Stimulated activated CD8-positive, alpha-beta memory T cell treated with anti-CD3 and anti-CD28 coated beads, Interleukin-7, amount 100 ng/mL, for 4 hours (primary cell): ENCODE data around the gene RHCG.
A peak's percentile ranks its signal among the peaks of the same experiment; 100 is the strongest.

ENCODE experiments used
- DNase-seq, 2 donors: peaks; one replicate each; pipeline ENCODE4 v3.0.0-alpha.2; 2020; ENCODE audit warnings: low read depth in 2 of 2

The RHCG gene

DNA sequence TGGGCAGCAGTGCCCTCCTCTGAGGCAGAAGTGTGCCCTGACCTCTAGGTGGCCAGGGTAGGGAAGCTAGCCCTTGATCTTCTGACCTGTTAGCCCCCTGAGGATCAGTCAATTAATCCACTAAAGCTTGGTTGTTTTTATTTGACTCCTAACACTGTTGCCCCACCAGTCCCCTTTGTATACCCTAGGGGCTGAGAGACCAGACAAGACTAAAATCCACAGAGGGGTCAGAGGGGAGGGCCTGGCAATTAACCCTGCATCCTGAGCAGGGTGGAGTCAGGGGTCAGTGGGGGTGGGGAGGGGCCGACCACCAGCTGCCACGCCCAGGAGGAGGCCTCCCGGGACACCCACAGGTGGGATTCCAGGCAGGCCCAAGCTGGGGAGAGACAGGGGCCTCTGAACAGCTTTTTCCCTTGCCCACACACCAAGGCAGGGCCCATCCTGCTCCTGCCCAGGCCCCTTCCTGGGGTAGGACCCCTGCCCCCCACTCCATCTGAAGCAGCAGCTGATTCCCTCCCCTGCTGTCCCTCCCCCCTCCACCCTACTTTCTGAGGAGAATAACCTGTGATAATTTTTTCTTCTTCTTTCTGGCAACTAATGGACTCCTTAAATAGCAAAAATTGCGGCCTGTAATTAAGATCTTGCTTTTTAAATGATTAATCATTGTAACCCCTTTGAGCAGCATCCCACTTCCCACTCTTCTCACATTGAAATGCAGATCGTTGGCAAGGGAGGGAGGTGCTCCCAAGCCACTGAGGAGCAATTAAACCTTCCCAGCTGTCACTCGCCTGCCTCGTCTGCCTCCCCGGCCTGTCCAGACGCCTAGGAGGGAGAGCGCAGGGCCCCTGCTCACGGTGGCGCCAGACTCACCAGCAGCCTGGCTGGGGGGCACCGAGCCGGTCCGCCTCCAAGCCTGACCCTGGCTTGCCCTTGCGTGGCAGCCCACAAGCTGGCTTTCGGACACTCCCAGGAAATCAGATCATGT, 51.9 kb downstream of the RHCG start:
- DNase-seq = no peak

DNA sequence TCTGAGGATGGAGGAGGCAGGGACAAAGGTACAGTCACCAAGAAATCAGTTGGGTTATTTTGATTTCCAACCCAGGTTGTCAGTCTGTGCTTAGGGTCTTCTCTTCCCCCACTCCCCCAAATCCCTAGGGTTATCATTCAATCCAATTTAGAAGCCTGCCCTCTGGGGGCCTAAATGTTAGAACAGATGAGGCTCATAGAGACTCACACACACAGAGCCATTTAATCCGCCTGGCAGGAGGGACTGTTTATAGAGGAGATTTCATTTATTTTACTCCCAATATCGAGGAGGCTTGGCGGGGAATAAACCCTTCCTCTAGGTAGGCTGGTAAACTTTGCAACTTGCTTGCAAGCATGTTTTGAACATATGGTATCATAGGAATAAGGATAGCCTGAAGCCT, 52.8 kb downstream of the RHCG start:
- no peak for DNase-seq

DNA sequence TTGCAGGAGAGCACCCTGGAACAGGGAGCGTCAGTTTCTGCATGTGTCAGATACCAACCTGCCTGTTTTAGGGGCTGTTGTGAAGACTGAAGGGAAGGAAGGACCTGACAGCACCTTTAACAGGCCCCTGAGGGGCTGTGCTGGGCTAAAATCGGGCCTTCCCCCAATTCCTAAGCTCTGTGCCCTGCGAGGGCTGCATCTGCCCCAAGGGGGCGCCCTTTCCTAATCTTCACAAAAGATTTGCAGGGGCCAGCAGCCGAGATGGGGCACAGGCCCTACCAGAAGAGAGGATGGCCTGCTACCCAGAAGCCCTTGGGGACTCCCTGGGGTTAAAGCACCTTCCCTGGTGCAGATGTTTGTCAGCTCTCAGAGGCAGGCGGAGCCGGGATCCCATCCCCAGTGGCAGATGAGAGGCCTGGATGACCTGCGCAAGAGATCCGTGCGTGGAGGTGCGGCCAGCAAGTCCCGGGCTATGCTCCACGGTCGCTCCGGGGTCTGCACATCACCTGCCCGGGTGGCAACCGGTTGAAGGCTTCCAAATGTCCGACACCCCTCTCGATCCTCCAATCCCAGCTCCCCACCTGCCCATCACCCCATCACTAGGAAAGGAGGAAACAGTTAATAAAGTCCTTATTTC, 53.6 kb downstream of the RHCG start:
- DNase-seq = no peak

DNA sequence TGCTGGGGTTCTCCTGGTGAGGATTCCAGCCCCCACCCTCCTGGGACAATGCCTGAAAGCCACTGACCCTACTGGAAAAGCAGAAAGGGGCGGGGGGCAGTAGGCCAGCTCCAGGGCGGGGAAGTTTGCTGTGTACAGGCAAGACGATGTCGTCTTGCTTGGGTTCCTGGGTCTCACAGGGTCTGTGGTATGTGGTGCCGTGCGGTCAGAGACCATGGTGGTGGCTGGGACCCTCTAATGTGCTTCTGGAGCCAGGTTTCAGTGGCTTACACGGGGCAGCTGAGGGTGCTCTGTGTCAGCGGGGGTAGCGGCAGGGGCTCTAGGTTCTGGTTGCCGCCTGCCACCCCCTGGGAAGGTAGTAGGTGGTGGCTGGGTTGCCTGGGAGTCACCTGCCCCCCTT, 54.2 kb downstream of the RHCG start:
- no peak for DNase-seq

DNA sequence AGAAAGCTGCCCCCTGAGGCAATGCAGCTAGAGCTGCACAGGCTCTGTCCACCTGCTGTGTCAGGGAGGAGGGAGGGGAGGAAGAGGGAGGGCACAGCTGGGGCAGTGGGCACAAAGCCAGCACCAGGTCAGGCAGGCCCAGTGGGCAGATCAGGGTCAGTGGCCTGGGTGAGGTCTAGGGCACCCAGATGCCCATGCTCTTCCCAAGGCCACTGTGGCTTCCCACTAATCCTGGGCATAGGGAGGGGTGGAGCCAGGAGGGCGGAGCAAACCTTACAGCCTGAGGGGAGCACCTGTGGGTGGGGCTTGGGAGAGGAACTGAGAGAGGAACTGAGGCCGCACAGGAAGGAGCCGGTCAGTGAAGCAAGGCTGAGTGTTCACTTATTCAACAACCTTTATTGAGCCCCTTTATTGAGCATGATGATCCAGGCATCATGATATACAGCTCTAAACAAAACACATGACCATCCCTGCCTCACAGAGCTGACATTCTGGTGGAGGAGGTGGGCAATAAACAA, 55.0 kb downstream of the RHCG start:
- no peak for DNase-seq

GRCh38 chr15:89439764-89440163, 56.6 kb downstream of the RHCG start:
- DNase-seq = no peak

GRCh38 chr15:89436560-89437311, 59.6 kb downstream of the RHCG start:
- DNase-seq = no peak

DNA sequence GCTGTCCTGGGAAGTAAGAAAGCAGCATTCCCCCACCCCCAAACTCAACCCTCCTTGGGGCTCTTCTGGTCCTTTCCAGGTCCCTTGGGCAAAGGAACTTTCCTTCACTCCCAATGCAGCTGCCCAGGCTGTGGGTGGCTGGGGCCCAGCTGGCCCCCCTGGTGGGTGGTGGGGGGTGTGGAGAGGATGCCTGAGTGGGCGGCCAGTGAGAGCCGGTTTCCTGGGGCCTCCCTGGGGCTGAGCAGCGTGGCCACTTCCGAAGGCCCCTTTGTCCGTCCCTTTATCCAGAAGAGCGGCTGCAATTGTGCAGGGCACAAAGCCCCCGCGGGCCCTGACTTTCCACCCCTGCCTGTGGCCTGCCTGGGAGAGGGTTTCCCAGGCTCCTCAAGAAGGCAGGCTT, 61.0 kb downstream of the RHCG start:
- DNase-seq = no peak

DNA sequence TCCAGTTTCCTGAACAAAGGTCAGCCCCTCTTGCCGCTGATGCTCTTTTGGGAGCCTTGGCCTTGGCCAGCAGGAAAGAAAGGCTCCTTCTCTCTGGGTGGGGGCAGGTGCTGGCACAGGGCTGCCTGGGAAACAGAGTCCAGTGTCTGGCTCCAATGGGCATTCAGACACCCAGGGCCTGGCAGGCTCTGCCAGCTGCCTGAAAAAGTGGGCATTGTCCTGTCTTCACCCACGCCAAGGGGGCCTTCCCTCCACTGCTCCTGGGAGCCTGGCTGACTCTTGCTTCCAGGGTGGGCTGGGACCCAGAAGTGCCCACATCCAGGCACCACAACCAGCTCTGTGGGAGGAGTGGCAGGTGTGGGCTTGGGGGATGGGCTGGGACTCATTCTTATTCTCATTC, 62.7 kb downstream of the RHCG start:
- DNase-seq = no peak

- DNase-seq = peak; percentile 72 to 76
These were observed 65.6 kb downstream of the RHCG start for GRCh38 chr15:89430530-89431341.

DNA sequence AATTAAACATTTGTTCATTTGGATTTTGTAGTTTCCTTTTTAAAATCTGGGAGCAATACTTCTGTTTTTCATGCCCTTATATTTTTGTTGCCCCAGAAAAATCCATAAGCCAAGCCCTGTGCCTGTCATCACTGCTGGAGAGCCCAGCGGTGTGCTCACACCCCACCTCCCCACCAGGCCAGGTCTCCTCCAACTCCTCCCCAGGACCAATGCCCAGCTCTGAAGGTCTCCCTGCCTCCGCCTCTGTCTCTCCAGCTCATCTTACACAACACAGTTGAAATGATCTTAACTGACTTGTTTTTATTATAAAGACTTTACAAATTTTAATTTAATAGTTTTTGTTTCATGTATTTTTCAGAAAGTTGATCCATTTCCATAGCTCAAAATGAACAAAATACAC, 66.4 kb downstream of the RHCG start:
- no peak for DNase-seq

GRCh38 chr15:89429023-89429422, 67.4 kb downstream of the RHCG start:
- DNase-seq = no peak

DNA sequence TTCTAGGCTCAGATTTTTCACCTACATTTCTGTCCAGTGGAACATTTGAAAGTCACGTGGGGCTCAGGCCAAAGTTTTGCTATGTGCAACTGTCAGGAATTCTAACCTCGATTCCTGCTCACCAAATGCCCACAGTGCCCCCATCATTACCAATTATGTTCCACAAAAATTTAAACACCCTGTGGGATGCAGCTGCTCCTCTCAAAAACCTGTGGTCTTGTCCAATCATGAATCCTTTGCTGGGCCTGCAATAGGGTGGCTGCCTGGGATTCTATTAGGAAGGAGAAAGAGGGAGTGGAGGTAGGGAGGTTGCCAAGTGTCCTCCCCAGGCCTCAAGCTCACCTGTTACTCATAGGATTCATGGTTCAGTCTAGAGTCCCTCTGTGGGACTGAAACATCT, 68.1 kb downstream of the RHCG start:
- no peak for DNase-seq

GRCh38 chr15:89426500-89426899, 69.9 kb downstream of the RHCG start:
- no peak for DNase-seq

DNA sequence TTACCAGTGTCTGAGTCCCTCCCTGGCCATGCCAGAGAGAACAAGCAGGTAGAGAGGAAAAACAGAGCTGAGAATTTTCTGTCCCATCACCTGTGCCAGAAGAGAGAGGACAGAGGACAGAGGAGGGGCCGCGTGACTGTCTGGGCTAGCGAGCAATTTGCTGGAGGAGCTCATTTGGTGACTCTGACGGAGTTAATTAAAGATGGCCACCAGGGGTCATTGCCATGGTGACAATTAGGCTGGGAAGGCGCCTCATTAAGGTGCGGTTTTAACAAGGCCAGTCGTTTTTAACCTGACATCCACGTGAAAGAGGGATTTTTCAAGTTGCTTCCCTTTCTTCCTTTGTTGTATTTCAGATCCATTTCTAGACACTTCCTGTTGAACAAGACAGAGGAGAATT, 72.4 kb downstream of the RHCG start:
- no peak for DNase-seq
